HEK293 (cell line): ENCODE measurements around the gene VRK2.

Experiments
- CTCF ChIA-PET: fragments of 350-600 bp; formaldehyde crosslinking; extraction: SDS; loops from one replicate; lab custom pipeline; 2021; ENCODE audit warnings: antibody characterized with exemption; lab: Yijun Ruan, JAX
- POLR2A ChIA-PET: fragments of 300-600 bp; formaldehyde crosslinking; extraction: SDS; loops from one replicate; lab custom pipeline; 2020; ENCODE audit warnings: antibody characterized with exemption, inconsistent platforms; lab: Yijun Ruan, JAX
- H3K27ac ChIP-seq: fragments of 200-500 bp; sonication (Bioruptor generic); 2 replicates; pipeline ENCODE4 v1.5.1; 2014; ENCODE audit warnings: low read depth, low read length, control low read depth, inconsistent platforms; ENCODE audit errors: extremely low read depth
- H3K36me3 ChIP-seq, 2 experiments: fragments of 200-500 bp in 1 of 2; sonication (Bioruptor generic) in 1 of 2; 1 replicate in 1 of 2; 2 replicates in 1 of 2; pipeline ENCODE4 v1.5.1; 2014 to 2017; ENCODE audit warnings: inconsistent platforms in 2 of 2, low read length in 2 of 2; ENCODE audit not compliant: control insufficient read depth in 2 of 2, insufficient read depth in 1 of 2
- H3K4me1 ChIP-seq: fragments of 200-500 bp; sonication (Bioruptor generic); 2 replicates; pipeline ENCODE4 v1.5.1; 2014; ENCODE audit warnings: mild to moderate bottlenecking, low read length, inconsistent platforms; ENCODE audit not compliant: control insufficient read depth, insufficient read depth
- H3K4me3 ChIP-seq: 2 replicates; pipeline ENCODE4 v1.5.1; 2011; ENCODE audit warnings: low read depth, mild to moderate bottlenecking, control low read depth, low read length, moderate library complexity
- H3K9me3 ChIP-seq: fragments of 200-500 bp; sonication (Bioruptor generic); 2 replicates; pipeline ENCODE4 v1.5.1; 2014; ENCODE audit warnings: low read depth, low read length, inconsistent platforms; ENCODE audit not compliant: control insufficient read depth, insufficient read depth
- GFI1B ChIP-seq: fragments of 450-650 bp; formaldehyde crosslinking; IDR thresholded peaks from 2 replicates; pipeline ENCODE4 v1.5.1; 2016; ENCODE audit warnings: missing biosample characterization, missing genetic modification characterization
- KLF1 ChIP-seq: fragments of 450-650 bp; formaldehyde crosslinking; IDR thresholded peaks from 2 replicates; pipeline ENCODE4 v1.5.1; 2016; ENCODE audit warnings: missing biosample characterization, missing genetic modification characterization
- SP2 ChIP-seq: fragments of 450-650 bp; formaldehyde crosslinking; IDR thresholded peaks from 2 replicates; pipeline ENCODE4 v1.5.1; 2016; ENCODE audit warnings: missing biosample characterization, missing genetic modification characterization
- SP3 ChIP-seq: fragments of 450-650 bp; formaldehyde crosslinking; IDR thresholded peaks from 2 replicates; pipeline ENCODE4 v1.5.1; 2016; ENCODE audit warnings: missing biosample characterization, missing genetic modification characterization
- TCF7L2 ChIP-seq: IDR thresholded peaks from 2 replicates; pipeline ENCODE4 v1.6.1; 2011; ENCODE audit warnings: low read depth, mild to moderate bottlenecking, inconsistent platforms, low read length, moderate library complexity, borderline replicate concordance
- ZNF16 ChIP-seq: fragments of 450-650 bp; formaldehyde crosslinking; IDR thresholded peaks from 2 replicates; pipeline ENCODE4 v1.5.1; 2016; ENCODE audit warnings: low read depth, missing biosample characterization, missing genetic modification characterization
- ZNF23 ChIP-seq: fragments of 450-650 bp; formaldehyde crosslinking; IDR thresholded peaks from 2 replicates; pipeline ENCODE4 v1.5.1; 2016; ENCODE audit warnings: missing biosample characterization, missing genetic modification characterization, borderline replicate concordance
- ZNF274 ChIP-seq, 2 experiments: fragments of 200-500 bp in 1 of 2; fragments of 450-650 bp in 1 of 2; sonication (Bioruptor generic) in 1 of 2; formaldehyde crosslinking in 1 of 2; IDR thresholded peaks; 2 replicates each; pipeline versions ENCODE4 v1.5.1 to v1.6.1; 2014 to 2016; ENCODE audit warnings: borderline replicate concordance in 1 of 2, inconsistent platforms in 1 of 2, low read length in 1 of 2, missing biosample characterization in 1 of 2, missing genetic modification characterization in 1 of 2
- ZNF302 ChIP-seq: fragments of 450-650 bp; formaldehyde crosslinking; IDR thresholded peaks from 2 replicates; pipeline ENCODE4 v1.5.1; 2016; ENCODE audit warnings: missing biosample characterization, missing genetic modification characterization, low read depth
- ZNF311 ChIP-seq: fragments of 450-650 bp; formaldehyde crosslinking; IDR thresholded peaks from 2 replicates; pipeline ENCODE4 v1.5.1; 2017; ENCODE audit warnings: missing biosample characterization, missing genetic modification characterization, borderline replicate concordance
- ZNF335 ChIP-seq: fragments of 450-650 bp; formaldehyde crosslinking; conservative IDR thresholded peaks from 2 replicates; pipeline ENCODE4 v1.5.1; 2016; ENCODE audit warnings: missing biosample characterization, missing genetic modification characterization
- ZNF37A ChIP-seq: fragments of 450-650 bp; IDR thresholded peaks from 2 replicates; pipeline ENCODE4 v1.5.1; 2018; ENCODE audit warnings: missing biosample characterization, missing genetic modification characterization
- ZNF394 ChIP-seq: fragments of 450-650 bp; formaldehyde crosslinking; IDR thresholded peaks from 2 replicates; pipeline ENCODE4 v1.5.1; 2016; ENCODE audit warnings: missing biosample characterization, missing genetic modification characterization, mild to moderate bottlenecking, moderate library complexity, borderline replicate concordance
- ZNF521 ChIP-seq: fragments of 450-650 bp; formaldehyde crosslinking; IDR thresholded peaks from 2 replicates; pipeline ENCODE4 v1.5.1; 2017; ENCODE audit warnings: missing biosample characterization, mild to moderate bottlenecking, missing genetic modification characterization
- ZNF555 ChIP-seq: fragments of 450-650 bp; formaldehyde crosslinking; conservative IDR thresholded peaks from 2 replicates; pipeline ENCODE4 v1.5.1; 2017; ENCODE audit warnings: missing biosample characterization, mild to moderate bottlenecking, missing genetic modification characterization, inconsistent platforms
- ZNF600 ChIP-seq: fragments of 450-650 bp; formaldehyde crosslinking; IDR thresholded peaks from 2 replicates; pipeline ENCODE4 v1.5.1; 2016; ENCODE audit warnings: missing biosample characterization, missing genetic modification characterization
- ZNF677 ChIP-seq: fragments of 450-650 bp; IDR thresholded peaks from 2 replicates; pipeline ENCODE4 v1.5.0; 2018; ENCODE audit warnings: missing biosample characterization, mild to moderate bottlenecking, missing genetic modification characterization, moderate library complexity
- TF ChIP-seq, protein P1 (sequence below): fragments of 450-650 bp; formaldehyde crosslinking; IDR thresholded peaks from 2 replicates; pipeline ENCODE4 v1.5.1; 2016; ENCODE audit warnings: missing biosample characterization, missing genetic modification characterization
- TF ChIP-seq, protein P2 (sequence below): fragments of 450-650 bp; formaldehyde crosslinking; IDR thresholded peaks from 2 replicates; pipeline ENCODE4 v1.5.1; 2016; ENCODE audit warnings: missing biosample characterization, missing genetic modification characterization
- TF ChIP-seq, protein P3 (sequence below): fragments of 450-650 bp; formaldehyde crosslinking; IDR thresholded peaks from 2 replicates; pipeline ENCODE4 v1.5.1; 2017; ENCODE audit warnings: missing biosample characterization, missing genetic modification characterization
- TF ChIP-seq, protein P4 (sequence below): fragments of 450-650 bp; formaldehyde crosslinking; IDR thresholded peaks from 2 replicates; pipeline ENCODE4 v1.5.1; 2016; ENCODE audit warnings: missing biosample characterization, missing genetic modification characterization

The VRK2 gene

DNA sequence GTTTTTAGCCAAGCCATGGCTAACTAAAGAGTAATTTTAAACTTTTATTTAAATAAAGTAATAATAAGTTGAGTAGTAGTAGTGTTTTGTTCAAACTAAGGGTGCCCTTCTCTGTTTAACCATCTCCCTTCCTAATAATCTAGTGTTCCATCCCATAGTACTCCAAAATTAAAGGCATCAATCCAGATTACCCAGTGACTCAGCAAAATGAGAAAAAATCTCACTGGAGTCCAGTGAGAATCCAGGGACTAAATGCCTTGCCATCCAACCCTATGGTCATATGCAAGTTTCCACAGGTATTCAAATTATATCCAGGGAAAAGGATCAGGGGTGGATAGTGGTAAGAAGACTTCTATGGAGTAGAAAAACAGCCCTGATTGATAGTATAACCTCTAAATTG is 19.6 kb upstream of the VRK2 start:
- Histone ChIP-seq H3K27ac (no peak overlapping the region), H3K9me3 (no peaks in the 10 kb centered on the region), H3K4me3 (no peak overlapping the region), H3K36me3 (no peaks in the 10 kb centered on the region), H3K4me1 (no peaks in the 10 kb centered on the region)
- no peak for TF ChIP-seq TCF7L2
- ChIA-PET CTCF (no interaction called here), POLR2A (no interaction called here)

DNA sequence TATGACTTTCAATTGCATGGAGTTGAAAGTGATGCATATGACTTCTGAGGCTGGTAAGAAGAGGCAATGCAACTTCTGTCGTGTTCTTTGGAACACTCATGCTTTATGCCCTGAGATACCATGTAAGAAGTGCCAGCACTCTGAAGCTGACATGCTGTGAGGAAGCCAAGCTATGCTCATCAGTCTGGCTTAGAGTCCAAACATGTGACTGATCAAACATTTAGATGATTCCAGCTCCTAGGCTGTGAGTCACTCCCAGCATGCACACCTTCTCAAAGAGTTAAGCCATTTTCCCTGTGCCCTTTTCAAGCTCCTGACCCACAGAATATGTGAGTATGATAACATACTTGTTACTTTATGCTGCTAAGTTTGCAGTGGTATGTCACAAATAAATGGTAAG is 15.8 kb upstream of the VRK2 start:
- ChIA-PET CTCF (interaction anchor here (1.3 kb wide), 1 partner anchor 9 kb away, joined by 3 read pairs; no protein-coding TSS in a partner anchor), POLR2A (no interaction called here)
- Histone ChIP-seq H3K36me3 (no peaks in the 10 kb centered on the region), H3K4me1 (no peaks in the 10 kb centered on the region), H3K27ac (no peak overlapping the region), H3K9me3 (no peaks in the 10 kb centered on the region), H3K4me3 (no peak overlapping the region)
- TF ChIP-seq ZNF311 (tag by site-specific recombination) (no peak), ZNF302 (no peak), ZNF600 (tag by site-specific recombination) (no peak), ZNF677 (tag by site-specific recombination) (no peak), ZNF16 (no peak)
- TF ChIP-seq, protein P1, sequence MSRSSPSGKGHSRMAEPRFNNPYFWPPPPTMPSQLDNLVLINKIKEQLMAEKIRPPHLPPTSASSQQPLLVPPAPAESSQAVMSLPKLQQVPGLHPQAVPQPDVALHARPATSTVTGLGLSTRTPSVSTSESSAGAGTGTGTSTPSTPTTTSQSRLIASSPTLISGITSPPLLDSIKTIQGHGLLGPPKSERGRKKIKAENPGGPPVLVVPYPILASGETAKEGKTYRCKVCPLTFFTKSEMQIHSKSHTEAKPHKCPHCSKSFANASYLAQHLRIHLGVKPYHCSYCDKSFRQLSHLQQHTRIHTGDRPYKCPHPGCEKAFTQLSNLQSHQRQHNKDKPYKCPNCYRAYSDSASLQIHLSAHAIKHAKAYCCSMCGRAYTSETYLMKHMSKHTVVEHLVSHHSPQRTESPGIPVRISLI (tag by site-specific recombination): no peak
- TF ChIP-seq, protein P2, sequence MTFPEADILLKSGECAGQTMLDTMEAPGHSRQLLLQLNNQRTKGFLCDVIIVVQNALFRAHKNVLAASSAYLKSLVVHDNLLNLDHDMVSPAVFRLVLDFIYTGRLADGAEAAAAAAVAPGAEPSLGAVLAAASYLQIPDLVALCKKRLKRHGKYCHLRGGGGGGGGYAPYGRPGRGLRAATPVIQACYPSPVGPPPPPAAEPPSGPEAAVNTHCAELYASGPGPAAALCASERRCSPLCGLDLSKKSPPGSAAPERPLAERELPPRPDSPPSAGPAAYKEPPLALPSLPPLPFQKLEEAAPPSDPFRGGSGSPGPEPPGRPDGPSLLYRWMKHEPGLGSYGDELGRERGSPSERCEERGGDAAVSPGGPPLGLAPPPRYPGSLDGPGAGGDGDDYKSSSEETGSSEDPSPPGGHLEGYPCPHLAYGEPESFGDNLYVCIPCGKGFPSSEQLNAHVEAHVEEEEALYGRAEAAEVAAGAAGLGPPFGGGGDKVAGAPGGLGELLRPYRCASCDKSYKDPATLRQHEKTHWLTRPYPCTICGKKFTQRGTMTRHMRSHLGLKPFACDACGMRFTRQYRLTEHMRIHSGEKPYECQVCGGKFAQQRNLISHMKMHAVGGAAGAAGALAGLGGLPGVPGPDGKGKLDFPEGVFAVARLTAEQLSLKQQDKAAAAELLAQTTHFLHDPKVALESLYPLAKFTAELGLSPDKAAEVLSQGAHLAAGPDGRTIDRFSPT: no peak

DNA sequence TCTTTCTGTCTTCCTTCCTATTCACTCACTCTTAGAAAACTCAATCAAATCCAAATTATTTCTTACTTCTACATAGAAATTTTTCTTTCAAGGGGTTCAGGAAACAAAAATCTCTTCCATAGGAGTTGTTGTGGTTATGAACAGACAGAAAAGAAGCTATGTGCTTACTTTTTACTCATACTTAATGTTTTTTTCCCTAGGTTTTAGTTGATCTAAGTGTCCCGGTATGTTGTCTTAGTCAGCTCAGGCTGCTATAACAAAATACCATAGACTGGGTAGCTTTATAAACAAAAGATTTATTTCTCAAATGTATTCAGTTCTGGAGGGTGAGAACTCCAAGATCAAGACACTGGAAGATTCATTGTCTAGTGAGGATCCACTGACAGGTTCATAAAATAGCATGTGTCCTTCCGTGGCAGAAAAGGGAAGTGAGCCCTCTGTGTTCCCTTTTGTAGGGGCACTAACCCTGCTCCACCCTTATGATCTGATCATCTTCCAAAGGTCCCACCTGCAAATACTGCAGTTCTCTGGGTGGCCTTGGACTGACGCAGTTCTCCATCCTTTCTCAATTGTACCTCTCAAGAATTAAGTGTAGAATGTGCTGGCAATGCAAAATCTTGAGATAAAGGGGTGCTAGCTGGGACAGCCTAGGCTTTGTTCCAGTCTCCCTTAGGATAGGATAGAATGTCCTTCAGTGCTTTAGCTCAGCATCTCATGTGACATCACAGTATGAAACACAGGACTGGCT is 14.4 kb upstream of the VRK2 start:
- Histone ChIP-seq H3K4me3 (no peak overlapping the region), H3K36me3 (no peaks in the 10 kb centered on the region)
- TF ChIP-seq ZNF274 (IDR thresholded peaks at IDR 0.05; ENCODE audit: low read length) (no peak), ZNF274 (tag by site-specific recombination; IDR thresholded peaks at IDR 0.05; ENCODE audit: borderline replicate concordance) (no peak), ZNF37A (tag by site-specific recombination) (no peak), SP3 (tag by site-specific recombination) (no peak), ZNF555 (tag by site-specific recombination) (no peak), KLF1 (tag by site-specific recombination) (no peak), ZNF394 (tag by site-specific recombination) (no peak)
- TF ChIP-seq, all 188 proteins: peak for 0
- no peaks in the 10 kb centered on the region for H3K9me3 ChIP-seq
- POLR2A ChIA-PET: interaction anchor here (1.6 kb wide), 1 partner anchor 14 kb away, joined by 4 read pairs; the partner anchor contains the start of gene VRK2
- CTCF ChIA-PET: interaction anchor here (0.6 kb wide), 1 partner anchor 504 kb away, joined by 3 read pairs; no protein-coding TSS in a partner anchor
- no peaks in the 10 kb centered on the region for H3K4me1 ChIP-seq
- H3K27ac ChIP-seq: no peak overlapping the region

DNA sequence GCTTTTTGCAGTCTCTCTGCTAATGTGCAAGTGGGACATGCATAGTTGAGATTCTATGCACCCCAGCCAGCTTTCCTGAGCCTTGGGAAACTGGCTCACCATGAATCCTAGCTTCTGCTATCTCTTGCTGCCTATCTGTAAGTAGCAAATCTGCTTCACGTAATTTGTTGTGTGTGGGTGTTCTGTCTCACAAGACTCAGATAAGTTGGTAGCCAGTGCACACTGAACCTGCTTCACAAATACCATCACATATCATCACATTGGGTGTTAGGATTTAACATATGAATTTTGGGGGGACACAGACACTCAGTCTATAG is 13.9 kb upstream of the VRK2 start:
- Histone ChIP-seq H3K9me3 (no peaks in the 10 kb centered on the region), H3K36me3 (no peaks in the 10 kb centered on the region), H3K4me1 (no peaks in the 10 kb centered on the region), H3K27ac (no peak overlapping the region), H3K4me3 (no peak overlapping the region)
- ChIA-PET CTCF (interaction anchor here (0.6 kb wide), 1 partner anchor 503 kb away, joined by 3 read pairs; no protein-coding TSS in a partner anchor), POLR2A (interaction anchor here (1.6 kb wide), 1 partner anchor 13 kb away, joined by 4 read pairs; the partner anchor contains the start of gene VRK2)
- TF ChIP-seq ZNF521 (tag by site-specific recombination): no peak
- no peak for TF ChIP-seq ZNF335 (tag by site-specific recombination)
- TF ChIP-seq, protein P3, sequence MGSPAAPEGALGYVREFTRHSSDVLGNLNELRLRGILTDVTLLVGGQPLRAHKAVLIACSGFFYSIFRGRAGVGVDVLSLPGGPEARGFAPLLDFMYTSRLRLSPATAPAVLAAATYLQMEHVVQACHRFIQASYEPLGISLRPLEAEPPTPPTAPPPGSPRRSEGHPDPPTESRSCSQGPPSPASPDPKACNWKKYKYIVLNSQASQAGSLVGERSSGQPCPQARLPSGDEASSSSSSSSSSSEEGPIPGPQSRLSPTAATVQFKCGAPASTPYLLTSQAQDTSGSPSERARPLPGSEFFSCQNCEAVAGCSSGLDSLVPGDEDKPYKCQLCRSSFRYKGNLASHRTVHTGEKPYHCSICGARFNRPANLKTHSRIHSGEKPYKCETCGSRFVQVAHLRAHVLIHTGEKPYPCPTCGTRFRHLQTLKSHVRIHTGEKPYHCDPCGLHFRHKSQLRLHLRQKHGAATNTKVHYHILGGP (tag by site-specific recombination): no peak
- TF ChIP-seq, protein P4, sequence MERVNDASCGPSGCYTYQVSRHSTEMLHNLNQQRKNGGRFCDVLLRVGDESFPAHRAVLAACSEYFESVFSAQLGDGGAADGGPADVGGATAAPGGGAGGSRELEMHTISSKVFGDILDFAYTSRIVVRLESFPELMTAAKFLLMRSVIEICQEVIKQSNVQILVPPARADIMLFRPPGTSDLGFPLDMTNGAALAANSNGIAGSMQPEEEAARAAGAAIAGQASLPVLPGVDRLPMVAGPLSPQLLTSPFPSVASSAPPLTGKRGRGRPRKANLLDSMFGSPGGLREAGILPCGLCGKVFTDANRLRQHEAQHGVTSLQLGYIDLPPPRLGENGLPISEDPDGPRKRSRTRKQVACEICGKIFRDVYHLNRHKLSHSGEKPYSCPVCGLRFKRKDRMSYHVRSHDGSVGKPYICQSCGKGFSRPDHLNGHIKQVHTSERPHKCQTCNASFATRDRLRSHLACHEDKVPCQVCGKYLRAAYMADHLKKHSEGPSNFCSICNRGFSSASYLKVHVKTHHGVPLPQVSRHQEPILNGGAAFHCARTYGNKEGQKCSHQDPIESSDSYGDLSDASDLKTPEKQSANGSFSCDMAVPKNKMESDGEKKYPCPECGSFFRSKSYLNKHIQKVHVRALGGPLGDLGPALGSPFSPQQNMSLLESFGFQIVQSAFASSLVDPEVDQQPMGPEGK (tag by site-specific recombination): no peak
- TF ChIP-seq ZNF23 (tag by site-specific recombination): no peak
- no peak for TF ChIP-seq GFI1B (tag by site-specific recombination)
- TF ChIP-seq SP2 (tag by site-specific recombination): no peak
